Parathyroid adenoma (tissue), 2 donors: ENCODE results near the gene GRID1.
"Not testable (repeated sequence)": the region's sequence is repeated elsewhere in the genome, so short reads cannot be mapped to it uniquely, and the experiment has no call there.

ENCODE experiments used
- H2AFZ ChIP-seq: fragments of 300-600 bp; sonication (generic); one replicate; pipeline ENCODE4 v1.7.0; 2017; ENCODE audit warnings: antibody characterized with exemption, mild to moderate bottlenecking
- H3K27ac ChIP-seq: fragments of 300-600 bp; sonication (generic); one replicate; pipeline ENCODE4 v1.7.0; 2017
- H3K27me3 ChIP-seq: fragments of 300-600 bp; sonication (generic); one replicate; pipeline ENCODE4 v1.7.0; 2017; ENCODE audit warnings: low read length; ENCODE audit not compliant: control insufficient read depth, insufficient read depth
- H3K36me3 ChIP-seq: fragments of 300-600 bp; sonication (generic); one replicate; pipeline ENCODE4 v1.7.0; 2017; ENCODE audit warnings: low read length; ENCODE audit not compliant: control insufficient read depth, insufficient read depth
- H3K4me1 ChIP-seq: fragments of 300-600 bp; sonication (generic); one replicate; pipeline ENCODE4 v1.7.0; 2017; ENCODE audit warnings: control low read depth
- H3K4me2 ChIP-seq: fragments of 300-600 bp; sonication (generic); one replicate; pipeline ENCODE4 v1.7.0; 2017; ENCODE audit warnings: low read length
- H3K4me3 ChIP-seq: fragments of 300-600 bp; sonication (generic); one replicate; pipeline ENCODE4 v1.7.0; 2017; ENCODE audit warnings: low read depth, low read length
- H3K79me2 ChIP-seq: fragments of 300-600 bp; sonication (generic); one replicate; pipeline ENCODE4 v1.7.0; 2017; ENCODE audit warnings: control low read depth
- H3K9ac ChIP-seq: fragments of 300-600 bp; sonication (generic); one replicate; pipeline ENCODE4 v1.7.0; 2017; ENCODE audit warnings: mild to moderate bottlenecking
- H3K9me3 ChIP-seq: fragments of 300-600 bp; sonication (generic); one replicate; pipeline ENCODE4 v1.7.0; 2017; ENCODE audit warnings: low read length; ENCODE audit not compliant: control insufficient read depth
- TF ChIP-seq, protein P1 (sequence below): fragments of 300-600 bp; sonication (generic); IDR thresholded peaks from one replicate; pipeline ENCODE4 v1.7.0; 2017; ENCODE audit warnings: antibody characterized with exemption, mild to moderate bottlenecking
- donor health status: primary hyperparathyroidism.

Gene GRID1

DNA sequence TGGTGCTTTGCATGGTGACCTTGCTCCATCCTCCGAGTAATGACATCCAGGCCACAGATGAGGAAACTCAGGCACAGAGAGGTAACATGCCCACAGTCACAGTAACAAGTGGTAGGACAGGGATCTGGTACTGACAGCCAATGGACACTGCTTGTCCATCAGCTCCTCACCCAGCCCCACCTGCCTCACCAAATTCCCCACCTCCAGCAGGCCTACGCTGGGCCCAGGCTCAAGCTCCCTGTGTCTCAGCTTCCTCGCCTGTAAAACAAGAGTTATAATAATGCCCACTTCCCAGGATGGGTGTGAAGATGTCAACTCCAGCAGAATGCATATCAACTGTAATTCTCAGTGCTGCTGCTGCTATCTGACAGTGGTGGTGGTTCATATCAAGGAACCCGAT, 123.8 kb downstream of the GRID1 start:
- Histone ChIP-seq H3K4me2 (no peak overlapping the region), H3K27me3 (no peaks in the 10 kb centered on the region), H3K27ac (no peak overlapping the region), H2AFZ (no peak overlapping the region), H3K9me3 (no peaks in the 10 kb centered on the region), H3K9ac (no peak overlapping the region), H3K4me1 (no peaks in the 10 kb centered on the region), H3K36me3 (no peaks in the 10 kb centered on the region), H3K79me2 (no peaks in the 10 kb centered on the region), H3K4me3 (no peak overlapping the region)
- TF ChIP-seq, protein P1, sequence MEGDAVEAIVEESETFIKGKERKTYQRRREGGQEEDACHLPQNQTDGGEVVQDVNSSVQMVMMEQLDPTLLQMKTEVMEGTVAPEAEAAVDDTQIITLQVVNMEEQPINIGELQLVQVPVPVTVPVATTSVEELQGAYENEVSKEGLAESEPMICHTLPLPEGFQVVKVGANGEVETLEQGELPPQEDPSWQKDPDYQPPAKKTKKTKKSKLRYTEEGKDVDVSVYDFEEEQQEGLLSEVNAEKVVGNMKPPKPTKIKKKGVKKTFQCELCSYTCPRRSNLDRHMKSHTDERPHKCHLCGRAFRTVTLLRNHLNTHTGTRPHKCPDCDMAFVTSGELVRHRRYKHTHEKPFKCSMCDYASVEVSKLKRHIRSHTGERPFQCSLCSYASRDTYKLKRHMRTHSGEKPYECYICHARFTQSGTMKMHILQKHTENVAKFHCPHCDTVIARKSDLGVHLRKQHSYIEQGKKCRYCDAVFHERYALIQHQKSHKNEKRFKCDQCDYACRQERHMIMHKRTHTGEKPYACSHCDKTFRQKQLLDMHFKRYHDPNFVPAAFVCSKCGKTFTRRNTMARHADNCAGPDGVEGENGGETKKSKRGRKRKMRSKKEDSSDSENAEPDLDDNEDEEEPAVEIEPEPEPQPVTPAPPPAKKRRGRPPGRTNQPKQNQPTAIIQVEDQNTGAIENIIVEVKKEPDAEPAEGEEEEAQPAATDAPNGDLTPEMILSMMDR = no peak

DNA sequence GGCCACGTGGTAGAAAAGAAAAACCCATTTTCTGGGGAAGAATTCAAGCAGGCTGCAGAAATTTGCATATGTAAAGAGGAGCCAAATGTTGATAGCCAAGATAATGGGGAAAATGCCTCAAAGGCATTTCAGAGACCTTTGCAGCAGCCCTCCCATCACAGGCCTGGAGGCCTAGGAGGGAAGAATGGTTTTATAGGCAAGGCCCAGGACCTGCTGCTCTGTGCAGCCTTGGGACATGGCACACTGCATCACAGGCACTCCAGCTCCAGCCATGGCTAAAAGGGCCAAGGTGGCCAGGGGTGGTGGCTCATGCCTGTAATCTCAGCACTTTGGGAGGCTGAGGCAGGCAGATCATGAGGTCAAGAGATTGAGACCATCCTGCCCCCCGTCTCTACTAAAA, 128.5 kb downstream of the GRID1 start:
- not testable (repeated sequence) for H3K4me3 ChIP-seq, H3K9ac ChIP-seq, H3K27ac ChIP-seq, H3K9me3 ChIP-seq, H3K79me2 ChIP-seq, H3K36me3 ChIP-seq, H2AFZ ChIP-seq, H3K4me2 ChIP-seq, H3K4me1 ChIP-seq, H3K27me3 ChIP-seq

DNA sequence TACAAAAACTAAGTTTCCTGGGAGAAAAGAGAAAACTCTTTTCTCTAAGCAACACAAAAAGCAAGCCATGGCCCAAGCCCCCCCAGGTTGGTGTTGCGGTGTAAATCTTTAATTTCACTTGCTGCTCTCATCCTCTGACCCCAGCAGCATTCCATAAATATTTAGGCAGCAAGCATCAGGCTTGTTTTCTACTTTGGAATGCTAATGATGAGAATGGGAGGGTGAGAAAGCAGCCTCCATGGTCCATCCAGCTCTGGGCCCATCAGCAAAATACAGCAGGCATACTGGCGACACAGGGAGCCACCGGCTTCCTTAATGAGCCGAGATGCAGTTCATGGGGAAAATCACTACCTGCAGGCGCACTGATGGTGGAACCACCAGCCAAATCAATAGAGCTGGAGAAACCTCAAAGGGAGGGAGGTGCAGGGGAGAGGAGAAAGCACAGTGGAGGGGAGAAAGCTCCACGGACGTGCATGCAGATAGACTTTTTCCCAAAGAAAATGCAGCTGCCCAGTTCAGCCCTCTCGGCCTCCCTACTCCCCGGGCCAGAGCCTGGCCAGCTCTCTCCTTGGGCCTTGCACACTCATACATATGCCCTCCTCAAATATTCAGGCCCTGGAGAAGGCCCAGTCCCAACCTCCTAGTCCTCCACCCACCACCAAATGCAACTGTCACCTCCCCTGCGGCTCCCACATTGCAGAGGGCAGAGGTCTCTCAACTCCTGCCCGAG, 131.9 kb downstream of the GRID1 start:
- Histone ChIP-seq H3K4me2 (no peak overlapping the region), H2AFZ (no peak overlapping the region), H3K36me3 (no peaks in the 10 kb centered on the region), H3K79me2 (no peaks in the 10 kb centered on the region), H3K4me1 (no peaks in the 10 kb centered on the region), H3K27ac (no peak overlapping the region), H3K9ac (no peak overlapping the region), H3K9me3 (no peaks in the 10 kb centered on the region), H3K4me3 (no peak overlapping the region), H3K27me3 (no peaks in the 10 kb centered on the region)
- TF ChIP-seq, protein P1 = no peak

DNA sequence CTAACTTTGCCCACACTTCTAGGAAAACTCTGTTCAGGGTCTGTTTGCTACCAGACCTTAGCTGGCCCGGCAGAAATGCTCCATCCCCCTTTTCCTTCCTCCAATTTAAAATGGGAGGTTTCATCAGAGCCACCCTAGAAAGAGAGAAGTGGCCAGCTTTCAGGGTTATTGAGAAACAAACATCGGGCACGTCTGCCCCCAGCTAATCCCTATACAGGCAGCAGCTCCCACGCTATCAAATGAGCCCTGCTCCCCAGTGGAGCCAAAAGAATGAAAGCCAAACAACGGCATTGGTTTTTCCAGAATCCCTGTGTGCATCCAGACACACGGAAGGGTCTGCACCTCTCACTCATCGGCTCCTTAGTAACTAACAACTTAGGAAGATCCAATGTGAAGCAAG, 132.5 kb downstream of the GRID1 start:
- H3K27me3 ChIP-seq = no peaks in the 10 kb centered on the region

DNA sequence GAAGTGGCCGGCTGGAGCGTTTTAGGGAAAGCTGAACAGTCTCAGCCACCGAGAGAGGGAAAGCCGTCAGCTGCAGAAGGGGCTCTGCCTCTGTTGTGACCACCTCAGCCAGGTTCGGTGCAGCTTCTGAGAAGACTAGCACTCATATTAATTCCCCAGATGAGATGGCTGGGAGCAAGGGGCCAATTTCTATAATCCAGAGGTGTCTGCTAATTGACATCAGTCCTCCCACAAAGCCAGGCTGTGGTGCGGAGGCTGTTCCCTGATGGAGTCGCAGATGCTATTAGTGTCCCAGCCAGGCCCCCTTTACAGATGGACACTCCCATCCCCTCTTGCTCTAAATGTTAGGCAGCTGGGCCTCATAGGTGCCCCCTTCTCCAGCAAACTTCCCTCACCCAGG, 133.5 kb downstream of the GRID1 start:
- TF ChIP-seq, protein P1 = no peak
- no peak overlapping the region for H3K4me2 ChIP-seq

More for the DNA sequence above, 132.5 kb downstream of the GRID1 start:
- Histone ChIP-seq H3K4me1 (no peaks in the 10 kb centered on the region), H3K36me3 (no peaks in the 10 kb centered on the region), H3K4me2 (no peak overlapping the region), H3K79me2 (no peaks in the 10 kb centered on the region), H3K9me3 (no peaks in the 10 kb centered on the region), H2AFZ (no peak overlapping the region), H3K27ac (no peak overlapping the region), H3K4me3 (no peak overlapping the region), H3K9ac (no peak overlapping the region)
- TF ChIP-seq, protein P1 = no peak

More for the DNA sequence above, 133.5 kb downstream of the GRID1 start:
- H3K4me3 ChIP-seq = no peak overlapping the region
- H2AFZ ChIP-seq = no peak overlapping the region
- H3K4me1 ChIP-seq = no peaks in the 10 kb centered on the region
- H3K27ac ChIP-seq = no peak overlapping the region
- H3K9ac ChIP-seq = no peak overlapping the region
- H3K79me2 ChIP-seq = no peaks in the 10 kb centered on the region
- H3K27me3 ChIP-seq = no peaks in the 10 kb centered on the region
- no peaks in the 10 kb centered on the region for H3K9me3 ChIP-seq
- H3K36me3 ChIP-seq = no peaks in the 10 kb centered on the region
